SU-DHL-6 (cell line): ENCODE measurements around the gene MRO.

Experiments used
- CTCF ChIP-seq: fragments of 200-600 bp; sonication (generic); IDR thresholded peaks from one replicate; pipeline ENCODE4 v1.5.1; 2017; ENCODE audit warnings: antibody characterized with exemption, mild to moderate bottlenecking, low read length, moderate library complexity; ENCODE audit not compliant: insufficient read depth, poor library complexity, severe bottlenecking
- EZH2phosphoT487 ChIP-seq: fragments of 200-600 bp; sonication (generic), shearing (Covaris generic); conservative IDR thresholded peaks from 2 replicates; pipeline ENCODE4 v1.6.1; 2018; ENCODE audit warnings: mild to moderate bottlenecking, antibody characterized with exemption, low read length, moderate library complexity, mixed read lengths

DNA sequence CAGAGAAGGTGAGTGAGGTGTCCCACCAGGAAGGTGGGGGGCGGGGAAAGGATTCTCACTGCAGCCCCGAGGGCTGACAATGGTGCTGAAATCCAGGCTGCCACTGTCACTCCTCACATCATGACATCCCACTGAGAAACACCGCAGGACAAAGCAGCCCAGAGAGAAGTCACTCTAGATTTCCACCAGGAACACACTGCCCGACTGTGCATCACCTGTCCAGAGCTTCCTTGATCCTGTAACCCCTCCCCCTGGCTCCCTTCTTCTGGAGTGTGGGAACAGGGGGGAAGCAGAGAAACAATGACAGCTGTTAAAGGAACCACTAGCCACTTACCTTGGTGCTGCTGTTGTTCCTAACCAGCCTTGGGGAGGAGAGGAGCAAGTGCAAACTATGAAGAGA lies 69.9 kb downstream of the MRO start:
- no peak for TF ChIP-seq CTCF
- no peak for TF ChIP-seq EZH2phosphoT487
